ENCODE measurements around the gene TULP4. TPM values are rescaled to one million over a fixed set of nuclear protein-coding genes. Genes with fewer than 3 reads are reported as not detected.

The TULP4 gene
- total RNA-seq, 1 experiment from 2014 or later: 64.6 TPM

- Mint-ChIP-seq H3K4me1 (peaks cover 26 to 30% of the 10 kb centered on the region in 2 experiments), H3K4me3 (no peak overlapping the region), H3K36me3 (ENCODE audit: insufficient read depth in 1 of 3, low read depth in 3 of 3) (peaks cover 54 to 76% (median 70%) of the 10 kb centered on the region in 3 experiments), H3K27ac (peak overlapping the region in 2 of 3 experiments; percentile 44 to 73; a peak in 2 of 7 replicates), H3K9me3 (peaks cover 20 to 21% of the 10 kb centered on the region in 2 experiments), H3K27me3 (ENCODE audit: low read depth) (no peaks in the 10 kb centered on the region)
- H3K4me1 ChIP-seq (ENCODE audit: insufficient read depth, low read length): no peaks in the 10 kb centered on the region
- no peak overlapping the region for H2BK20ac ChIP-seq (ENCODE audit: low read depth, low read length, poor library complexity, severe bottlenecking)
- H3K4ac ChIP-seq (ENCODE audit: low read depth, low read length): no peak overlapping the region
- H4K8ac ChIP-seq (replicated peaks; ENCODE audit: insufficient read length, low read depth, low read length): no peak overlapping the region
- TF ChIP-seq CTCF (conservative IDR thresholded peaks at IDR 0.05): no peak
- no peaks in the 10 kb centered on the region for H3K27me3 ChIP-seq (ENCODE audit: insufficient read depth, low read length)
- no peak overlapping the region for H4K5ac ChIP-seq (ENCODE audit: insufficient read length, low read depth, low read length)
- H3K23me2 ChIP-seq (ENCODE audit: insufficient read length, low read depth, low read length, poor library complexity, severe bottlenecking): no peaks in the 10 kb centered on the region
- DNase-seq: no peak
- no peaks in the 10 kb centered on the region for H3K9me3 ChIP-seq (ENCODE audit: control insufficient read depth, low read depth, low read length)
- no peak overlapping the region for H2BK15ac ChIP-seq (ENCODE audit: low read depth, low read length)
- H3K79me1 ChIP-seq (ENCODE audit: insufficient read depth, low read depth, low read length, poor library complexity, severe bottlenecking): peaks cover 2% of the 10 kb centered on the region
- no peak overlapping the region for H3K9ac ChIP-seq (ENCODE audit: extremely low read depth, insufficient read length, low read length)
- H3K4me2 ChIP-seq (ENCODE audit: insufficient read depth, insufficient read length, low read length): no peak overlapping the region
- H4K91ac ChIP-seq (ENCODE audit: insufficient read length, low read depth, low read length): no peak overlapping the region
- H2BK5ac ChIP-seq (ENCODE audit: insufficient read length, low read length): no peak overlapping the region
- peaks cover 2% of the 10 kb centered on the region for H3K79me2 ChIP-seq (ENCODE audit: insufficient read depth, low read length)
- no peak overlapping the region for H3K23ac ChIP-seq (ENCODE audit: insufficient read length, low read depth, low read length)
- H3K14ac ChIP-seq (ENCODE audit: insufficient read depth, low read length): no peak overlapping the region
- no peaks in the 10 kb centered on the region for H4K20me1 ChIP-seq (ENCODE audit: control insufficient read depth, insufficient read depth, insufficient read length)
- H2AK5ac ChIP-seq (ENCODE audit: insufficient read length, low read length): no peak overlapping the region
- H2BK12ac ChIP-seq (ENCODE audit: insufficient read length, low read depth, low read length): no peak overlapping the region
- no peak overlapping the region for H3K18ac ChIP-seq (ENCODE audit: insufficient read length, low read depth, low read length)
- no peak overlapping the region for H3T11ph ChIP-seq (ENCODE audit: low read length)
- no CpG with 5 or more reads among the region's 11 CpGs for WGBS (ENCODE audit: extremely low coverage, insufficient read length, low lambda C conversion rate)
- H2AFZ ChIP-seq (ENCODE audit: low read length): no peak overlapping the region
- H3K27ac ChIP-seq (ENCODE audit: insufficient read length, low read depth, low read length): no peak overlapping the region
- no peak overlapping the region for H3K56ac ChIP-seq (ENCODE audit: insufficient read length, low read depth, low read length)
- H2BK120ac ChIP-seq (ENCODE audit: low read depth, low read length, poor library complexity, severe bottlenecking): no peak overlapping the region
These were observed 570 bp downstream of the TULP4 start for GRCh38 chr6:158312672-158313397.

All from H9 (cell line).